ENCODE data around the gene UBL3.

Gene UBL3

DNA sequence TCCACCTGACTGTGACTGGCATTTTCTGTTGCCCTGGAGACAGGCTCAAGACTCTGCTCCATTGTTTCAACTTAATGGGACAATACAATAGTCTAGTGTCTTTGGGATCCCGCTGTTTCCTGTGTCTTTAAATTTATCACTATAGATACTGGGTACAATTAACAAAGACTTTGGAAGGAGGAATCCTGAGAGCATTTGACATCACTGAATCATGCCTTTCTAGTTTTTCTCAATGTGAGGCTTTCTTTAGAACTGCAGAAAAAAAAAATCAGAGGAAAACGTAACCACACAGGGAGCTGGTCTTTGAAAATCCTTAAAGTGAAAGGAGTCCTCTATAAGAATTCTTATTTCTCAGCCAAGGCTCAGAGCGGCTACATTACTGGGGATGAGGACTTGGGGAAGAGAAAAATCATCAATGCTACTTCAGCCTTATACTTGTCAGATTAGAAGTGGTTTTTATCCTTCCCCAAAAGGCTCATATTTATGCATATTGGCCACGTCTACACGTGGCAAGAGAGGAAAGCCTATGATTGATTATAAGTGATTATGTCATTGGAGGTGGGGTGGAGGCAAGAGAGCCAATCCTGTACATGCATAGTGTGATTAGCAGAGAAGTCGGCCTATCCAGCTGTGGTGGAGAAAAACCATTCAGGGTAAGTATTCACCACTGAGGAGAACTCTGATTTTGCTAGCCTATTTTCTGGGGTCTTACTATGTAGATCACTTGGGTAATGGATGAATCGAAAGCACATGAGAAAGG, 34.4 kb upstream of the UBL3 start:
- TF ChIP-seq POU2F2 (IDR thresholded peaks at IDR 0.05; ENCODE audit: low read depth, low read length) (no peak), POLR2A (IDR thresholded peaks at IDR 0.05; ENCODE audit: low read depth, low read length) (no peak), PAX5 (IDR thresholded peaks at IDR 0.05; ENCODE audit: insufficient read depth, low read length, severe bottlenecking) (no peak), POLR2AphosphoS5 (IDR thresholded peaks at IDR 0.05; ENCODE audit: low read depth, low read length) (no peak), TAF1 (IDR thresholded peaks at IDR 0.05; ENCODE audit: low read depth, low read length) (no peak), SPI1 (IDR thresholded peaks at IDR 0.05; ENCODE audit: low read depth, low read length) (no peak)
- DNase-seq (ENCODE audit: insufficient read length, low spot score) = no peak
- no peak for FAIRE-seq

DNA sequence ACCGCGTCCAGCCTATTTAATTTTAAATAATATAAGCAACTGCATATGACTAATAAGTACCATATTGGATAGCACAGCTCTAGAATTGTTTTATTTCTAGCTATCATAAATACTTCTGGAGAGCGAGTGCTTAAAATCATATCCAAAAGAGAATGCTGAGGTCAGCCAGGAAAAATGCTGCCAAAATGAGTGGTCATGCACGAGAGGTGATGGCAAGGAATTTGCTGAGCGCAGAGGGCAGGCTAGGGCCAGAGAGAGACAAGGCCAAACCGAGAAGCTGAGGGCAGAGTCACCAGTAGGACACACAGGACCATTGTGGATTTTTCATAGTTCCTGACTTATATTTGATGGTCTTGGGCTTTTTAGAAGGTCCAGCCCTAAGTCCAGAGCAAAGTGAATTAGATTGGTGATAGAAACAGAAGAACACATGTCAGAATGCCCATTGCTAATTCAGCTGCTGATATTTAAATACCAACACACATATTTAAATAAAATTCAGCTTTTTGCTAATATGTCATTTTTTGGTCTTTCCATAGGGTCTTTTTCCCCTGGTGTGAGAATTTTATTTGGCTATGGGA, 33.6 kb upstream of the UBL3 start:
- no peak for DNase-seq (ENCODE audit: insufficient read length, low spot score)

GRCh38 chr13:29882076-29882475, 31.7 kb upstream of the UBL3 start:
- DNase-seq (ENCODE audit: insufficient read length, low spot score) (no peak), FAIRE-seq (no peak)
- TF ChIP-seq TAF1 (IDR thresholded peaks at IDR 0.05; ENCODE audit: low read depth, low read length) (no peak), POLR2AphosphoS5 (IDR thresholded peaks at IDR 0.05; ENCODE audit: low read depth, low read length) (no peak), SPI1 (IDR thresholded peaks at IDR 0.05; ENCODE audit: low read depth, low read length) (no peak), POLR2A (IDR thresholded peaks at IDR 0.05; ENCODE audit: low read depth, low read length) (no peak), POU2F2 (IDR thresholded peaks at IDR 0.05; ENCODE audit: low read depth, low read length) (no peak), PAX5 (IDR thresholded peaks at IDR 0.05; ENCODE audit: insufficient read depth, low read length, severe bottlenecking) (no peak)

More for the DNA sequence above, 33.6 kb upstream of the UBL3 start:
- no peak for TF ChIP-seq SPI1 (IDR thresholded peaks at IDR 0.05; ENCODE audit: low read depth, low read length)
- no peak for FAIRE-seq

DNA sequence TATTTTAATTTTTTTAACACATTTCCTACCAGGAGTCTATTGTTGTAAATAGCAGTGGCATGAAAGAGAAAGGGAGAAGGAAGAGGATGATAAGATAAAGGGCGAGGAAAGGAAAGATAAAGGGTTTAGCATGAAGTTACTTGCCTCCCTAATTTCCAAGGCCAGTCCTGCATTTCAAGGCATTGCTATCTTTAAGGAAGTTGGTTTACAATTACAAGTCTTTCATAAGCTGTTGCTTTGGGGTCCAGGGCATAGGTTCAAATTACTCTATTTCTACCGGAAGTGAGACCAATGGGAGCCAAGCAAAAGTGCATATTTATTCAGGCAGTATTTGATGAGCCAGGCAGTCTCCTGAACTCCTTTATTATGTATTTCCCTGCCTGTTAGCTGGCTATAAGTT, 27.7 kb upstream of the UBL3 start:
- TF ChIP-seq SPI1 (IDR thresholded peaks at IDR 0.05; ENCODE audit: low read depth, low read length) (no peak), PAX5 (IDR thresholded peaks at IDR 0.05; ENCODE audit: insufficient read depth, low read length, severe bottlenecking) (no peak), TAF1 (IDR thresholded peaks at IDR 0.05; ENCODE audit: low read depth, low read length) (no peak), POLR2A (IDR thresholded peaks at IDR 0.05; ENCODE audit: low read depth, low read length) (no peak), POLR2AphosphoS5 (IDR thresholded peaks at IDR 0.05; ENCODE audit: low read depth, low read length) (no peak), POU2F2 (IDR thresholded peaks at IDR 0.05; ENCODE audit: low read depth, low read length) (no peak)
- DNase-seq (ENCODE audit: insufficient read length, low spot score) (no peak), FAIRE-seq (no peak)

DNA sequence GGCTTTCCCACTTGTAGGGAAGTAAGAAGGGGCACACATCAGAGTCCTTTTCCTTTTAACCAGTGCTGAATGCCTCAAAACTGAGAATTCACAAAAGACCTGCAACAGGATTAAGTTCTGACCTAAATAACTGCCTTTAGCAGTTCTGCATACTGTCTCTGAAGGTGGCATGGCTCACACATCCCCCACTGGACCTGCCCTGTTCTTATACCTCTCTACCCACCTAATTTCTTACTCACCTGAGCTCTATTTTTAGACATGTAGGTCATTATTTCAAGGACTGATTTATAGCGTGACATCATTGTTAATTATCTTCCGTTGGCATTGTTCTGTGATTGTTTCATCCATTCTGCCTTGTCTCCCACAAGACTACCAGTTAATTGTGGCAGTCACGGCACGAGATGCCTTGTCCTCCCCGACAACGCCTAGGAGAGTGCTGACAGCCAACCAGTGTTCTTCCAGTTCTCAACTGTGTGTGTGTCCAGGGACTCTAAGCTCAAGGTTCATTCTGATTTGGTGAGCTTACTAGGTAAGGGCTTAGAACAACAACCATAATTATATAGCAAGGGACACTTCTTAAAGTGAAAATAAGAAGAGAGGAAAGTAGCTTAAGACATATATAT, 27.1 kb upstream of the UBL3 start:
- FAIRE-seq = no peak

DNA sequence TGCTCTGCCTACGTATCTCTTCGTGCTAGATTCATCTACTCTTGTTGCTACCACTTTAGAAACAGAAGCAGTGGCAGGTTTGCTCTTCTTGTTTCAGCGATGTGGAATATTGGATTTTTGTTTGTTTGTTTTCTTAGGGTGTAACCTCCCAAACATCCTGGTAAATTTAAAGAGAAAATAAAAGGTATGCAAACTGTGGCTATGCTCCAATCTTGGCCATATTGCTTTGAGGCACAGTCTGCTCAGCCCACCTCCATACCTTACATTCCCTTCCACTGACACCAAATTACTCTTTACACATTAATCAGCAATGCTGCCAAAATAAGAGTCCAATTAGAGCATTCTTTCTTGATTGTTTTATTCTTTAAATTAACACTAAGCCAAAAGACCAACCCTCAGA, 25.2 kb upstream of the UBL3 start:
- DNase-seq (ENCODE audit: insufficient read length, low spot score) (no peak), FAIRE-seq (no peak)
- TF ChIP-seq PAX5 (IDR thresholded peaks at IDR 0.05; ENCODE audit: insufficient read depth, low read length, severe bottlenecking) (no peak), POLR2AphosphoS5 (IDR thresholded peaks at IDR 0.05; ENCODE audit: low read depth, low read length) (no peak), POU2F2 (IDR thresholded peaks at IDR 0.05; ENCODE audit: low read depth, low read length) (no peak), POLR2A (IDR thresholded peaks at IDR 0.05; ENCODE audit: low read depth, low read length) (no peak), TAF1 (IDR thresholded peaks at IDR 0.05; ENCODE audit: low read depth, low read length) (no peak), SPI1 (IDR thresholded peaks at IDR 0.05; ENCODE audit: low read depth, low read length) (no peak)

More for the DNA sequence above, 27.1 kb upstream of the UBL3 start:
- TF ChIP-seq SPI1 (IDR thresholded peaks at IDR 0.05; ENCODE audit: low read depth, low read length) (no peak), PAX5 (IDR thresholded peaks at IDR 0.05; ENCODE audit: insufficient read depth, low read length, severe bottlenecking) (no peak), POLR2AphosphoS5 (IDR thresholded peaks at IDR 0.05; ENCODE audit: low read depth, low read length) (no peak), TAF1 (IDR thresholded peaks at IDR 0.05; ENCODE audit: low read depth, low read length) (no peak), POLR2A (IDR thresholded peaks at IDR 0.05; ENCODE audit: low read depth, low read length) (no peak), POU2F2 (IDR thresholded peaks at IDR 0.05; ENCODE audit: low read depth, low read length) (no peak)
- DNase-seq (ENCODE audit: insufficient read length, low spot score) = no peak

DNA sequence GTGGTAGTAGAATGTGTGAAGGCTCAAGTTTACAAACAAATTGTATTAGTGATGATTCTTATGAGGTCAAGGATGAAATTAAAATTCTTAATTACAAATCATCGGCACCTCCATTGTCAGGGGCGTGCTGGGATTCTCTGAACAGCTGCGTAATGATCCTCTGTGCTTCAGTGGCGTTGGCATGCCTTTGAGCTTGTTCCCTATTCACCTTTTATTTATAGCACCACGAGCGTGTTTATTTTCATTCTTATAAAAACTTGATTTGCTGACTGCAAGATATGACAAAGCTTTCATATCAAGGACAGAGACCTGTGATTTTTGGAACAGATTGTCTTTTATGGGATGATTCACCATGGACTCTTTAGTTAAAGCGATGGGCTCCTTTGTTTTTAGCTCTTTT, 18.2 kb upstream of the UBL3 start:
- TF ChIP-seq TAF1 (IDR thresholded peaks at IDR 0.05; ENCODE audit: low read depth, low read length) (no peak), SPI1 (IDR thresholded peaks at IDR 0.05; ENCODE audit: low read depth, low read length) (no peak), POU2F2 (IDR thresholded peaks at IDR 0.05; ENCODE audit: low read depth, low read length) (no peak), POLR2AphosphoS5 (IDR thresholded peaks at IDR 0.05; ENCODE audit: low read depth, low read length) (no peak), PAX5 (IDR thresholded peaks at IDR 0.05; ENCODE audit: insufficient read depth, low read length, severe bottlenecking) (no peak), POLR2A (IDR thresholded peaks at IDR 0.05; ENCODE audit: low read depth, low read length) (no peak)
- DNase-seq (ENCODE audit: insufficient read length, low spot score) (no peak), FAIRE-seq (no peak)

GRCh38 chr13:29865934-29866333, 15.5 kb upstream of the UBL3 start:
- TF ChIP-seq TAF1 (IDR thresholded peaks at IDR 0.05; ENCODE audit: low read depth, low read length) = no peak
- no peak for TF ChIP-seq PAX5 (IDR thresholded peaks at IDR 0.05; ENCODE audit: insufficient read depth, low read length, severe bottlenecking)
- TF ChIP-seq SPI1 (IDR thresholded peaks at IDR 0.05; ENCODE audit: low read depth, low read length) = no peak
- TF ChIP-seq POLR2AphosphoS5 (IDR thresholded peaks at IDR 0.05; ENCODE audit: low read depth, low read length) = no peak
- TF ChIP-seq POU2F2 (IDR thresholded peaks at IDR 0.05; ENCODE audit: low read depth, low read length) = no peak
- no peak for TF ChIP-seq POLR2A (IDR thresholded peaks at IDR 0.05; ENCODE audit: low read depth, low read length)
- DNase-seq (ENCODE audit: insufficient read length, low spot score) (no peak), FAIRE-seq (no peak)

- DNase-seq (ENCODE audit: insufficient read length, low spot score) (no peak), FAIRE-seq (no peak)
Observed at GRCh38 chr13:29861694-29862110, 11.3 kb upstream of the UBL3 start.

More at GRCh38 chr13:29861694-29862110, 11.3 kb upstream of the UBL3 start:
- TF ChIP-seq TAF1 (IDR thresholded peaks at IDR 0.05; ENCODE audit: low read depth, low read length) = no peak
- TF ChIP-seq PAX5 (IDR thresholded peaks at IDR 0.05; ENCODE audit: insufficient read depth, low read length, severe bottlenecking) = no peak
- TF ChIP-seq POLR2A (IDR thresholded peaks at IDR 0.05; ENCODE audit: low read depth, low read length) = no peak
- TF ChIP-seq POU2F2 (IDR thresholded peaks at IDR 0.05; ENCODE audit: low read depth, low read length) = no peak

All from GM12891 (cell line).